Measurements from ENCODE around the gene PRSS58. TPM values are rescaled to one million over a fixed set of nuclear protein-coding genes. Genes with fewer than 3 reads are reported as not detected.

PRSS58 gene
- total and polyA plus RNA-seq, 2 of the 8 experiments (the other 6 are each of a cell fraction or from before 2014, with no cell fraction given), result not detected

- TF ChIP-seq ZNF274 (IDR thresholded peaks at IDR 0.05; ENCODE audit: borderline replicate concordance, extremely low read depth, low read length) (no peak), E2F6 (IDR thresholded peaks at IDR 0.05) (no peak), EGR1 (IDR thresholded peaks at IDR 0.05; ENCODE audit: borderline replicate concordance, low read depth, low read length) (no peak), NANOG (IDR thresholded peaks at IDR 0.05; ENCODE audit: insufficient read depth, low read depth, low read length, poor library complexity, severe bottlenecking) (no peak)
Observed at GRCh38 chr7:142298627-142299026, 40.8 kb upstream of the PRSS58 start (continued).
